Measurements from ENCODE around the gene LRRC34.

LRRC34 gene

DNA sequence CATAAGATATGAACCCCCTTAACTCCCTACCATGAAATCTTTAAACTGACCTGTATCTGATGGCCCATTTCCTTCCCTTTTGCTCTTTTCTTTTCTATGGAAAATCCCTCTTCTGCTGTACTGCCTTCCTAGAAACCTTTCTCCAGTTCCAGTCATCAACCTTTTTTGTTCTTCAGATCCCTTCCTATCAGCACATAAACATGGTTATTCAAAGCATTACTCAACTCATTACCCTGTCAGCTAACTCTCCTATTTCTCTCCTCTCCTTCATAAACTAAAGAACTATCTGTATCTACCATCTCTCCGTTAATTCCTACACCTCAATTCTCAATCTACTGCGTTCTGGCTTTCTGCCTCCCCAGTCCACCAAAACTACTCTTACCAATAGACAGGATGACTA lies 60.8 kb downstream of the LRRC34 start:
- H3K9ac ChIP-seq (ENCODE audit: low read length in 5 of 5) = no peak overlapping the region
- no peaks in the 10 kb centered on the region for H3K9me3 ChIP-seq (ENCODE audit: control insufficient read depth in 5 of 5, low read length in 5 of 5)
- H3K36me3 ChIP-seq (ENCODE audit: control insufficient read depth in 5 of 5, insufficient read depth in 5 of 5, low read length in 5 of 5) = no peaks in the 10 kb centered on the region

DNA sequence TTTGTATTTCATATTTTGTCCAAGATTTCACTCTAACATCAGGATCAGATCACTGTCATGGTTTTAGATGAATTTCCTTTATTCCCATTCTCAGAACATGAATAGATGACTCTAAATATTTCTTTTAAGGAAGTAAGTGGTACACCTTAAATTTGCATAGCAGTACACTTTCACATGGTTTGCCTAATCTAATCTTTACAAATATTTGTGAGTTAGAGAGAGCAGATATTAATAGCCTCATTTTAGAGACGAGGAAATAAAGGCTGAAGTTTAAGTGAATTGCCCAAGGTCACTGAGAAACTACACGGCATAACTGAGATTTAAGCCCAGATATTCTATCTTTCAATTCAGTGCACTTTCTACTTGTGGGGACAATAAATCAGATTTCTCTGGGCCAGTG lies 62.0 kb downstream of the LRRC34 start:
- peaks cover 3 to 11% (median 5%) of the 10 kb centered on the region in 5 donors for H3K27me3 ChIP-seq (ENCODE audit: control insufficient read depth in 5 of 5, insufficient read depth in 4 of 5, low read length in 5 of 5)
- H3K27ac ChIP-seq (ENCODE audit: low read depth, low read length) = no peak overlapping the region
- H3K4me1 ChIP-seq (ENCODE audit: control insufficient read depth in 5 of 5, insufficient read depth in 5 of 5, low read length in 5 of 5) = no peaks in the 10 kb centered on the region
- H3K36me3 ChIP-seq (ENCODE audit: control insufficient read depth in 5 of 5, insufficient read depth in 5 of 5, low read length in 5 of 5) = no peaks in the 10 kb centered on the region
- H3K9me3 ChIP-seq (ENCODE audit: control insufficient read depth in 5 of 5, low read length in 5 of 5) = no peaks in the 10 kb centered on the region
- no peak overlapping the region for H3K4me3 ChIP-seq (ENCODE audit: low read depth in 1 of 5, low read length in 5 of 5)
- H3K9ac ChIP-seq (ENCODE audit: low read length in 5 of 5) = no peak overlapping the region

More for the DNA sequence above, 60.8 kb downstream of the LRRC34 start:
- no peak overlapping the region for H3K27ac ChIP-seq (ENCODE audit: low read depth, low read length)
- H3K4me3 ChIP-seq (ENCODE audit: low read depth in 1 of 5, low read length in 5 of 5) = no peak overlapping the region
- peaks cover under 1 to 7% (median 3%) of the 10 kb centered on the region in 5 donors for H3K27me3 ChIP-seq (ENCODE audit: control insufficient read depth in 5 of 5, insufficient read depth in 4 of 5, low read length in 5 of 5)
- no peaks in the 10 kb centered on the region for H3K4me1 ChIP-seq (ENCODE audit: control insufficient read depth in 5 of 5, insufficient read depth in 5 of 5, low read length in 5 of 5)

- Histone ChIP-seq H3K9ac (ENCODE audit: low read length in 5 of 5) (no peak overlapping the region), H3K4me3 (ENCODE audit: low read depth in 1 of 5, low read length in 5 of 5) (no peak overlapping the region), H3K36me3 (ENCODE audit: control insufficient read depth in 5 of 5, insufficient read depth in 5 of 5, low read length in 5 of 5) (no peaks in the 10 kb centered on the region), H3K27me3 (ENCODE audit: control insufficient read depth in 5 of 5, insufficient read depth in 4 of 5, low read length in 5 of 5) (peaks cover 0 to 8% (median 5%) of the 10 kb centered on the region in 5 donors), H3K9me3 (ENCODE audit: control insufficient read depth in 5 of 5, low read length in 5 of 5) (no peaks in the 10 kb centered on the region), H3K4me1 (ENCODE audit: control insufficient read depth in 5 of 5, insufficient read depth in 5 of 5, low read length in 5 of 5) (no peaks in the 10 kb centered on the region), H3K27ac (ENCODE audit: low read depth, low read length) (no peak overlapping the region)
Measured at GRCh38 chr3:169748670-169749069, 64.0 kb downstream of the LRRC34 start.

- Histone ChIP-seq H3K27ac (ENCODE audit: low read depth, low read length) (no peak overlapping the region), H3K27me3 (ENCODE audit: control insufficient read depth in 5 of 5, insufficient read depth in 4 of 5, low read length in 5 of 5) (peaks cover 0 to 8% (median 5%) of the 10 kb centered on the region in 5 donors), H3K9ac (ENCODE audit: low read length in 5 of 5) (no peak overlapping the region), H3K36me3 (ENCODE audit: control insufficient read depth in 5 of 5, insufficient read depth in 5 of 5, low read length in 5 of 5) (no peaks in the 10 kb centered on the region), H3K9me3 (ENCODE audit: control insufficient read depth in 5 of 5, low read length in 5 of 5) (no peaks in the 10 kb centered on the region), H3K4me1 (ENCODE audit: control insufficient read depth in 5 of 5, insufficient read depth in 5 of 5, low read length in 5 of 5) (no peaks in the 10 kb centered on the region), H3K4me3 (ENCODE audit: low read depth in 1 of 5, low read length in 5 of 5) (no peak overlapping the region)
Measured at GRCh38 chr3:169746924-169747323, 65.8 kb downstream of the LRRC34 start.

GRCh38 chr3:169744366-169745054 lies 68.2 kb downstream of the LRRC34 start:
- Histone ChIP-seq H3K4me1 (ENCODE audit: control insufficient read depth in 5 of 5, insufficient read depth in 5 of 5, low read length in 5 of 5) (no peaks in the 10 kb centered on the region), H3K36me3 (ENCODE audit: control insufficient read depth in 5 of 5, insufficient read depth in 5 of 5, low read length in 5 of 5) (no peaks in the 10 kb centered on the region), H3K4me3 (ENCODE audit: low read depth in 1 of 5, low read length in 5 of 5) (no peak overlapping the region), H3K9me3 (ENCODE audit: control insufficient read depth in 5 of 5, low read length in 5 of 5) (no peaks in the 10 kb centered on the region), H3K9ac (ENCODE audit: low read length in 5 of 5) (no peak overlapping the region), H3K27ac (ENCODE audit: low read depth, low read length) (no peak overlapping the region), H3K27me3 (ENCODE audit: control insufficient read depth in 5 of 5, insufficient read depth in 4 of 5, low read length in 5 of 5) (peaks cover 0 to 8% (median 5%) of the 10 kb centered on the region in 5 donors)

All from subcutaneous abdominal adipose tissue (tissue), 5 donors.